Measurements from ENCODE around the gene PPP6R2. TPM values are rescaled to one million over a fixed set of nuclear protein-coding genes. Genes with fewer than 3 reads are reported as not detected.

Gene PPP6R2
- total and polyA plus RNA-seq, 9 of the 15 experiments (the other 6 are each of a cell fraction or from before 2014, with no cell fraction given), result 0.32 to 39.8 (median 21.4) TPM

GRCh38 chr22:50342651-50343540 is at the start of gene PPP6R2 (continued):
- TF ChIP-seq, protein P1, sequence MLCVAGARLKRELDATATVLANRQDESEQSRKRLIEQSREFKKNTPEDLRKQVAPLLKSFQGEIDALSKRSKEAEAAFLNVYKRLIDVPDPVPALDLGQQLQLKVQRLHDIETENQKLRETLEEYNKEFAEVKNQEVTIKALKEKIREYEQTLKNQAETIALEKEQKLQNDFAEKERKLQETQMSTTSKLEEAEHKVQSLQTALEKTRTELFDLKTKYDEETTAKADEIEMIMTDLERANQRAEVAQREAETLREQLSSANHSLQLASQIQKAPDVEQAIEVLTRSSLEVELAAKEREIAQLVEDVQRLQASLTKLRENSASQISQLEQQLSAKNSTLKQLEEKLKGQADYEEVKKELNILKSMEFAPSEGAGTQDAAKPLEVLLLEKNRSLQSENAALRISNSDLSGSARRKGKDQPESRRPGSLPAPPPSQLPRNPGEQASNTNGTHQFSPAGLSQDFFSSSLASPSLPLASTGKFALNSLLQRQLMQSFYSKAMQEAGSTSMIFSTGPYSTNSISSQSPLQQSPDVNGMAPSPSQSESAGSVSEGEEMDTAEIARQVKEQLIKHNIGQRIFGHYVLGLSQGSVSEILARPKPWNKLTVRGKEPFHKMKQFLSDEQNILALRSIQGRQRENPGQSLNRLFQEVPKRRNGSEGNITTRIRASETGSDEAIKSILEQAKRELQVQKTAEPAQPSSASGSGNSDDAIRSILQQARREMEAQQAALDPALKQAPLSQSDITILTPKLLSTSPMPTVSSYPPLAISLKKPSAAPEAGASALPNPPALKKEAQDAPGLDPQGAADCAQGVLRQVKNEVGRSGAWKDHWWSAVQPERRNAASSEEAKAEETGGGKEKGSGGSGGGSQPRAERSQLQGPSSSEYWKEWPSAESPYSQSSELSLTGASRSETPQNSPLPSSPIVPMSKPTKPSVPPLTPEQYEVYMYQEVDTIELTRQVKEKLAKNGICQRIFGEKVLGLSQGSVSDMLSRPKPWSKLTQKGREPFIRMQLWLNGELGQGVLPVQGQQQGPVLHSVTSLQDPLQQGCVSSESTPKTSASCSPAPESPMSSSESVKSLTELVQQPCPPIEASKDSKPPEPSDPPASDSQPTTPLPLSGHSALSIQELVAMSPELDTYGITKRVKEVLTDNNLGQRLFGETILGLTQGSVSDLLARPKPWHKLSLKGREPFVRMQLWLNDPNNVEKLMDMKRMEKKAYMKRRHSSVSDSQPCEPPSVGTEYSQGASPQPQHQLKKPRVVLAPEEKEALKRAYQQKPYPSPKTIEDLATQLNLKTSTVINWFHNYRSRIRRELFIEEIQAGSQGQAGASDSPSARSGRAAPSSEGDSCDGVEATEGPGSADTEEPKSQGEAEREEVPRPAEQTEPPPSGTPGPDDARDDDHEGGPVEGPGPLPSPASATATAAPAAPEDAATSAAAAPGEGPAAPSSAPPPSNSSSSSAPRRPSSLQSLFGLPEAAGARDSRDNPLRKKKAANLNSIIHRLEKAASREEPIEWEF (CRISPR knock-in tag; IDR thresholded peaks at IDR 0.05), result no peak
- TF ChIP-seq KDM5B (IDR thresholded peaks at IDR 0.05; ENCODE audit: insufficient replicate concordance, low read depth, low read length), result peak; percentile 41
- no peak for TF ChIP-seq MIER1 (IDR thresholded peaks at IDR 0.05; ENCODE audit: low read depth)
- no peak for TF ChIP-seq TRIM24 (IDR thresholded peaks at IDR 0.05)
- no peak for TF ChIP-seq IFI16 (CRISPR knock-in tag; IDR thresholded peaks at IDR 0.05)
- TF ChIP-seq, protein P2, sequence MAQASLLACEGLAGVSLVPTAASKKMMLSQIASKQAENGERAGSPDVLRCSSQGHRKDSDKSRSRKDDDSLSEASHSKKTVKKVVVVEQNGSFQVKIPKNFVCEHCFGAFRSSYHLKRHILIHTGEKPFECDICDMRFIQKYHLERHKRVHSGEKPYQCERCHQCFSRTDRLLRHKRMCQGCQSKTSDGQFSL (CRISPR knock-in tag; IDR thresholded peaks at IDR 0.05), result peak; percentile 76
- TF ChIP-seq, protein P2 (tag; IDR thresholded peaks at IDR 0.05), result no peak
- peak; percentile 84 for TF ChIP-seq RBBP5 (IDR thresholded peaks at IDR 0.05; ENCODE audit: borderline replicate concordance, insufficient read depth, low read length, poor library complexity, severe bottlenecking)
- no peak for TF ChIP-seq CSDE1 (IDR thresholded peaks at IDR 0.05)
- peak in 1 of 2 experiments; percentile 9; a peak in 3 of 4 replicates for TF ChIP-seq NRF1 (conservative IDR thresholded peaks at IDR 0.05 in 1 of 2, IDR thresholded peaks at IDR 0.05 in 1 of 2)
- TF ChIP-seq SNRNP70 (optimal IDR thresholded peaks at IDR 0.05; ENCODE audit: low read depth, low read length), result no peak
- no peak for TF ChIP-seq NFIC (IDR thresholded peaks at IDR 0.05)
